HFF-Myc (cell line): Measurements from ENCODE around the gene KRT31.

Experiments
- DNase-seq: peaks from one replicate; pipeline ENCODE4 v3.0.0-alpha.2; 2011; ENCODE audit warnings: low read depth; ENCODE audit errors: extremely low read depth
- H3K4me3 ChIP-seq: replicated peaks from 2 replicates; pipeline ENCODE4 v1.5.1; 2011; ENCODE audit warnings: low read depth, mild to moderate bottlenecking, control low read depth, low read length
- TF ChIP-seq, protein P1 (sequence below): IDR thresholded peaks from 2 replicates; pipeline ENCODE4 v1.5.1; 2012; ENCODE audit warnings: mild to moderate bottlenecking, low read depth, low read length, control low read depth; ENCODE audit errors: missing control alignments

KRT31 gene

GRCh38 chr17:41393826-41394225 is 3.6 kb downstream of the KRT31 start:
- TF ChIP-seq, protein P1, sequence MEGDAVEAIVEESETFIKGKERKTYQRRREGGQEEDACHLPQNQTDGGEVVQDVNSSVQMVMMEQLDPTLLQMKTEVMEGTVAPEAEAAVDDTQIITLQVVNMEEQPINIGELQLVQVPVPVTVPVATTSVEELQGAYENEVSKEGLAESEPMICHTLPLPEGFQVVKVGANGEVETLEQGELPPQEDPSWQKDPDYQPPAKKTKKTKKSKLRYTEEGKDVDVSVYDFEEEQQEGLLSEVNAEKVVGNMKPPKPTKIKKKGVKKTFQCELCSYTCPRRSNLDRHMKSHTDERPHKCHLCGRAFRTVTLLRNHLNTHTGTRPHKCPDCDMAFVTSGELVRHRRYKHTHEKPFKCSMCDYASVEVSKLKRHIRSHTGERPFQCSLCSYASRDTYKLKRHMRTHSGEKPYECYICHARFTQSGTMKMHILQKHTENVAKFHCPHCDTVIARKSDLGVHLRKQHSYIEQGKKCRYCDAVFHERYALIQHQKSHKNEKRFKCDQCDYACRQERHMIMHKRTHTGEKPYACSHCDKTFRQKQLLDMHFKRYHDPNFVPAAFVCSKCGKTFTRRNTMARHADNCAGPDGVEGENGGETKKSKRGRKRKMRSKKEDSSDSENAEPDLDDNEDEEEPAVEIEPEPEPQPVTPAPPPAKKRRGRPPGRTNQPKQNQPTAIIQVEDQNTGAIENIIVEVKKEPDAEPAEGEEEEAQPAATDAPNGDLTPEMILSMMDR = no peak
- DNase-seq = no peak

DNA sequence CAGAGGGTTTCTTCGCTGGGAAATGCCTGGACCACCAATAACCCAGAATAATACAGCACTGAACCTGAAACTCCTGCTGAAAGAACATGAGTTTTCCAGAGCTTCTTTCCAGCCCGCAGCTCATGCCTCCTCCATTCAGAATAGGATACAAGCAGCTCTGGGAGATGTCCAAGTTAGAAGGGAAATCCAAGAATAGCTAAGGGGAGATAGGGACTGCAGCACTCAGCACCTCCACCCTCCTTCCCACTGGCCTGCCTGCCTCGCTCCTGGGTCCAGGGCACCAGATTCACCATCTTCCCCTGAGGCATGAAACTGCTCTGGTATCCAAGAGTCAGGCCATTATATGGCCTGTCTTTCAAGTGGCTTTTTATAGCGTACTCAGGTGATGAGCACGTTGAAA is 4.1 kb downstream of the KRT31 start:
- H3K4me3 ChIP-seq = no peak overlapping the region
- DNase-seq = no peak
- TF ChIP-seq, protein P1 = no peak

More at GRCh38 chr17:41393826-41394225, 3.6 kb downstream of the KRT31 start:
- H3K4me3 ChIP-seq = no peak overlapping the region

- DNase-seq = no peak
- TF ChIP-seq, protein P1 = no peak
Observed at GRCh38 chr17:41392278-41392677, 5.1 kb downstream of the KRT31 start.

GRCh38 chr17:41391535-41391934 is 5.9 kb downstream of the KRT31 start:
- TF ChIP-seq, protein P1 = no peak
- DNase-seq = no peak
- no peak overlapping the region for H3K4me3 ChIP-seq

More at GRCh38 chr17:41392278-41392677, 5.1 kb downstream of the KRT31 start:
- no peak overlapping the region for H3K4me3 ChIP-seq

GRCh38 chr17:41390411-41390938 is 6.9 kb downstream of the KRT31 start:
- no peak for DNase-seq
- H3K4me3 ChIP-seq = no peak overlapping the region
- TF ChIP-seq, protein P1 = no peak

- TF ChIP-seq, protein P1 = no peak
- H3K4me3 ChIP-seq = no peak overlapping the region
- no peak for DNase-seq
Observed at GRCh38 chr17:41387670-41388069, 9.7 kb downstream of the KRT31 start.

GRCh38 chr17:41386227-41386626 is 11.2 kb downstream of the KRT31 start:
- TF ChIP-seq, protein P1 = no peak
- DNase-seq = no peak
- no peak overlapping the region for H3K4me3 ChIP-seq
